AG08396 (cell line): ENCODE results near the gene MINK1.
"Not testable (repeated sequence)": the region's sequence is repeated elsewhere in the genome, so short reads cannot be mapped to it uniquely, and the experiment has no call there.

Source experiments
- DNase-seq: peaks from one replicate; pipeline ENCODE4 v3.0.0; 2012; ENCODE audit warnings: low spot score, mixed read lengths

MINK1 gene

GRCh38 chr17:4811471-4811870, 21.7 kb upstream of the MINK1 start:
- no peak for DNase-seq

GRCh38 chr17:4812690-4813089, 20.4 kb upstream of the MINK1 start:
- no peak for DNase-seq

- no peak for DNase-seq
These were observed 18.0 kb upstream of the MINK1 start for GRCh38 chr17:4815043-4815675.

GRCh38 chr17:4816826-4817225, 16.3 kb upstream of the MINK1 start:
- DNase-seq: no peak

- DNase-seq: no peak
These were observed 14.9 kb upstream of the MINK1 start for GRCh38 chr17:4818276-4818675.

- no peak for DNase-seq
These were observed 10.3 kb upstream of the MINK1 start for GRCh38 chr17:4822835-4823234.

- DNase-seq: no peak
These were observed 9.6 kb upstream of the MINK1 start for GRCh38 chr17:4823373-4824089.

- DNase-seq: no peak
These were observed 5.7 kb upstream of the MINK1 start for GRCh38 chr17:4827399-4827798.

- not testable (repeated sequence) for DNase-seq
These were observed 337 bp upstream of the MINK1 start for GRCh38 chr17:4832829-4833177.

GRCh38 chr17:4833941-4834680, 971 bp downstream of the MINK1 start:
- DNase-seq: peak; percentile 56

GRCh38 chr17:4834681-4835020, 1.5 kb downstream of the MINK1 start:
- no peak for DNase-seq

GRCh38 chr17:4836221-4836620, 3.1 kb downstream of the MINK1 start:
- DNase-seq: no peak

- no peak for DNase-seq
These were observed 4.5 kb downstream of the MINK1 start for GRCh38 chr17:4837471-4838308.

GRCh38 chr17:4838309-4838785, 5.2 kb downstream of the MINK1 start:
- no peak for DNase-seq

GRCh38 chr17:4839221-4839620, 6.1 kb downstream of the MINK1 start:
- DNase-seq: no peak

GRCh38 chr17:4839965-4840892, 7.1 kb downstream of the MINK1 start:
- DNase-seq: no peak

- no peak for DNase-seq
These were observed 7.7 kb downstream of the MINK1 start for GRCh38 chr17:4840893-4841242.

- no peak for DNase-seq
These were observed 9.2 kb downstream of the MINK1 start for GRCh38 chr17:4842376-4842775.

- no peak for DNase-seq
These were observed 10.3 kb downstream of the MINK1 start for GRCh38 chr17:4843321-4844000.

- no peak for DNase-seq
These were observed 12.0 kb downstream of the MINK1 start for GRCh38 chr17:4845118-4845517.
